Subcutaneous adipose tissue (tissue), 4 donors: Measurements from ENCODE around the gene SEZ6. TPM values are rescaled to one million over a fixed set of nuclear protein-coding genes. Genes with fewer than 3 reads are reported as not detected.

ENCODE experiments used
- total RNA-seq, 4 donors: library from RNA; depleted of rRNA; stranded (reverse); fragments of >200 nt; gene quantifications; one replicate each; pipeline ENCODE4 v1.1.0, GENCODE V29; 2016
- TF ChIP-seq, protein P1 (sequence below): fragments of 450-650 bp; IDR thresholded peaks from one replicate; pipeline ENCODE4 v1.5.1; 2016; ENCODE audit warnings: low read depth, mild to moderate bottlenecking, control low read depth, antibody characterized with exemption, moderate library complexity

The SEZ6 gene
- total RNA-seq, 4 donors from 2014 or later: not detected

DNA sequence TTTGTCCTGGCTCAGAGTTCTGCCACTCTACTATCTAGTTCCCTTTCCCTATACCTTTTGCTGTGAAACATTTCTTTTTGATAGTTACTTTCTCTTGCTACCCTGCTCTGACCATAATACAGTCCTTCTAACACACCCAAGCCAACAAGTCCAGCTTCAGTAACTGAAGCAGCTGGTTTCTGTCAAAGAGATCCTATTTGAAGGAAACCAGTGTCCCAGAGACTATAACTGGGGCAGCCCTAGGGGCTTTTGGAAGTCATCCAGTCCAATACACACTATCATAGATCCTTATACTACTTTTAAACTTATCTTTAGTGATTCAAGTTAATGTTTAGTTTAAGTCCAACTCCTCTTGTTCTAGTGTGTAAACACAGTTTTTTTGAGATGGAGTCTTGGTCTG, 85.6 kb downstream of the SEZ6 start:
- TF ChIP-seq, protein P1, sequence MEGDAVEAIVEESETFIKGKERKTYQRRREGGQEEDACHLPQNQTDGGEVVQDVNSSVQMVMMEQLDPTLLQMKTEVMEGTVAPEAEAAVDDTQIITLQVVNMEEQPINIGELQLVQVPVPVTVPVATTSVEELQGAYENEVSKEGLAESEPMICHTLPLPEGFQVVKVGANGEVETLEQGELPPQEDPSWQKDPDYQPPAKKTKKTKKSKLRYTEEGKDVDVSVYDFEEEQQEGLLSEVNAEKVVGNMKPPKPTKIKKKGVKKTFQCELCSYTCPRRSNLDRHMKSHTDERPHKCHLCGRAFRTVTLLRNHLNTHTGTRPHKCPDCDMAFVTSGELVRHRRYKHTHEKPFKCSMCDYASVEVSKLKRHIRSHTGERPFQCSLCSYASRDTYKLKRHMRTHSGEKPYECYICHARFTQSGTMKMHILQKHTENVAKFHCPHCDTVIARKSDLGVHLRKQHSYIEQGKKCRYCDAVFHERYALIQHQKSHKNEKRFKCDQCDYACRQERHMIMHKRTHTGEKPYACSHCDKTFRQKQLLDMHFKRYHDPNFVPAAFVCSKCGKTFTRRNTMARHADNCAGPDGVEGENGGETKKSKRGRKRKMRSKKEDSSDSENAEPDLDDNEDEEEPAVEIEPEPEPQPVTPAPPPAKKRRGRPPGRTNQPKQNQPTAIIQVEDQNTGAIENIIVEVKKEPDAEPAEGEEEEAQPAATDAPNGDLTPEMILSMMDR: no peak

DNA sequence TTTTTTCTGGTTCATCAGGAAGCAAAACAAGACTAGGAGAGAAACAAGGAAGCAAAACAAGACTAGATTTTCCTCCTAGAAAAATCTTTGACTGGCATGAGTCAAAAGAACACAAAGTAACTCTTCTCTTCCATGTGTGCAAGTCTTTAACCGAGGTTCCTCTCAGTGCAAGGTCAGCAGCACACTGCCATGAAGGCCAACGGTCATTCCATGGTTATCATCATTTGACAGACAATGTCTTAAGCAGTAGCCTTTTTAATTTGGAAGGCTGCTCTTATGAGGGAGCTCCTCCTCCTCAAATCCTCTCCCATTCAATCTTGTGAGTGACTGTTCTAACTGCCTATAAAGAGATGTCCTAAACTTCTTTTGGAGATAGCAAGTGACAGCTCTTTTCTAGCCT, 87.5 kb downstream of the SEZ6 start:
- TF ChIP-seq, protein P1: no peak

DNA sequence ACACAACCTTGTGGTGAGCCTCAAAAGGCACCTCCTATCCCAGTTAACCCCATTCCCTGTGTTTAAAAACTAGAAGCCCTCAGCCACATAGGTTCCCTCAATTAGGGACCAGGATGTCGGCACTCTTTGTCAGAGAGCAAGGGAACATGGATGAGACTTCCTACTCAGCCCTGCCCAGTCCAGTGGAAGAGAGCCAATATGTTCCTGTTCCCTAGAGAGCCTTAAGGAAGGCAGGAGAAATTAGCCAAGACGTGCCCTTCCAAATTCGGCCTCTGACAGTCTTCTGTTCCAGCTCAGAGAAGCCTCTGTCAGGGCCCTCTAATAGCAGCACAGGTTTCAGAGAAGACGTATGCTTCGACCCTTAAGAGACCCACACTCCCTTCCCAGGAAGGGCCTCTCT, 88.4 kb downstream of the SEZ6 start:
- TF ChIP-seq, protein P1: no peak

DNA sequence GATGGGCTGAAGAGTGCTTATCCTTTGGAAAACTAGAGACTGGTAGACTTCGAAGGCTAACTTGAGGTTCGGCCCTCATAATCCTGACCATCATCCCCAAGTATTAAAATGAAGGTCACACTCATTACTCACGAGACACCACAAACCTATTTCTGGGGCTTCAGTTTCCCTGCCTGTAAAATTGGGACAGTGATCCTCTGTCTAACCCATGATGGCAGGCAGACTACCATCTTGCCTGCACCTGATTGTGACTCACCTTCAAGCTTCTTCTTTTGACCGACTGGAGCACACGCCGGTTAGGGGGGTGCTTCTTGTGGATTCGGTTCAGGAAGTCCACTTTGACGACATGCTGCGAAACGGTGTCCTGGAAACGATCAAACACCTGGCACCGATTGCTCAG, 88.8 kb downstream of the SEZ6 start:
- TF ChIP-seq, protein P1: no peak

DNA sequence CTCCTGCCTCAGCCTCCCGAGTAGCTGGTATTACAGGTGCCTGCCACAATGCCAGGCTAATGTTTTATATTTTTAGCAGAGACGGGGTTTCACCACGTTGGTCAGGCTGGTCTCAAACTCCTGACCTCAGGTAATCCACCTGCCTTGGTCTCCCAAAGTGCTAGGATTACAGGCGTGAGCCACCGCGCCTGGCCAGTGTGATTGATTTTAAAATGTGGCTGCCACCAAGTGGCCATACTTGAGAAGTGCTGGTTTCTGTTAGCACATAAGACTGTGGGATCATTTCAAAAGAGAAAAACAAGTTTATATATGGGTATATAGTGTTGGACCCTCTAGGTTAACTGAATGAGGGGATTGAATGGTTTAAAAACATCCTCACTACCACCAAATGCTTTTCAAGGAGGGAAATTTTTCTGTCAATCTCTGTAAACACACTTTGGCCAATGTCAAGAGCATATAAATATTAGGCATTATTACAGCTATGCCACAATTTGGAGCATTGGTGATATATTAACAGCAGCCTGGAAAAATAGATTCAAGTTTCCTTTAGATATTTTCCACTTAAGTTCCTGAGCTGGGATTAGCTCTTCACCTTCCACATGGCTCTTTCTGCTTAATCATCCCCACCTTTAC, 89.4 kb downstream of the SEZ6 start:
- TF ChIP-seq, protein P1: no peak

DNA sequence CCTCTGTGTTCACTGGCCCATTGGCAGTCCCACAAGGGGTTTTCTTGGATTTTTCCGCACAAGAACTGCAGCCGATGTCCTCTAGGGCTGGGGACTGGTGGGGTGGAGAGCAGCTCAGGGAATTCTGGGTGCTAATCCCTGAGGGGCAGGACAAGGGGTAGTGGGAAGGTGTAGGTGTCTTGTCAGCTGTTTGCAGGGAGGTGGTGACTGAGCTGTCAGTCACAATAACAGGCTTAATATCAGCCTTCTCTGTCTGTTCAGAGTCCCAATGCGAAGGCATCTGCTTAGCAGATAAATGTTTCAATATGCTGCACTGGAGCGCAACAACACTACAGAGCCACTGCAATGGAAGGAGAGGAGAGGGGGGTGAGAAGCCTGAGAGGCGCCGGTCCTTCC, 92.9 kb downstream of the SEZ6 start:
- TF ChIP-seq, protein P1: no peak

DNA sequence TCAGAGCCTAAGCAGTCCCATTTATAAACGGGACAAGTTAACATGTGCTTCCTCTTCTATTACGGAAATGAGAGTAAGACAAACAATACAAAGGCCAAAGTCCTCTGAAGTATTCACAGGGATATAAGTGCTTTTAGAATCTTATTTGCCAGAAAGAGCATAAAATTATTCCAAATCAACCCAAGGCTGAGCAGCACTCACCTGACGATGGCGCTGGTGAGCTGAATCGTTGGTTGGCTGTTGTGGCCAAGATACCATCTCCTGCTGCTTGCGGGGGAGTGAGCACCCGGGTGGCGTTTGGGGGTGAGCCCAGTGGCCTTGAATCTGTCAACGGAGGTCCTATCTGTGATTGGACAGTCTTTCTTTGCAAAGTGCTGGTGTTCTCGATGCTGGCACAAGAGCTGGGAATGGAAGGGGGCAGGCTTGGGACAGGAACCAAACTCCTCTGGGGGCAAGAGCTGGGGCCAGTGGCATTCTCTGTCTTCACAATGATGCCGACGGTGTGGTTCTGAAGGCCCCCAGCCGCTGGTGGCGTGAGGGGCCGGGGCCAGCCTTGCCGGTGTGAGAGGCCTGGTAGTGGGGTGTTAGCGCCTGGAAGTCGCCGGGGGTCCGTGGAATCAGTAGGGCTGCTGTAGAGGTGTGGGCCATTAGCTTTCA, 93.4 kb downstream of the SEZ6 start:
- TF ChIP-seq, protein P1: no peak
